Measurements from ENCODE around the gene AATF.

AATF gene

DNA sequence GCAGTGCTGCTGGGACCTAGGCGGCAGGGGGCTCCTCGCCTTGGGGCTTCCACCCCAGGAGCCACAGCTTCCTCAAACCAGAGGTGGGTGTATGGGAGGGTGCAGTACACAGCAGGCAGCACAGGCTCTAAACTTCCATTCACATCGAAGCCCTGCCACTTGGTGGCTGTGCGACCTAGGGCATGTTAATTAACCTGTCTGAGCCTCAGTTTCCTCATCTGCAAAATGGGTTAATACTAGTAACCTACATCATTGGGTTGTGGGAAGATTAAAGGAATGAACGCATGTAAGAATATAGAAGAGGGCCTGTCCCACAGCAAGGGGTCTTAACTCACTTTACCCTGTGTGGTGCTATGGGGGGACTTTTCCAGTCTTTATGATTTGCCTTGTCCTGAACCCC lies 38.2 kb upstream of the AATF start:
- Histone ChIP-seq H3K27me3 (no peaks in the 10 kb centered on the region), H3K9me3 (no peaks in the 10 kb centered on the region), H3K4me1 (no peaks in the 10 kb centered on the region), H3K4me3 (ENCODE audit: low read depth, low read length) (no peak overlapping the region), H3K36me3 (no peaks in the 10 kb centered on the region)
- TF ChIP-seq, protein P1, sequence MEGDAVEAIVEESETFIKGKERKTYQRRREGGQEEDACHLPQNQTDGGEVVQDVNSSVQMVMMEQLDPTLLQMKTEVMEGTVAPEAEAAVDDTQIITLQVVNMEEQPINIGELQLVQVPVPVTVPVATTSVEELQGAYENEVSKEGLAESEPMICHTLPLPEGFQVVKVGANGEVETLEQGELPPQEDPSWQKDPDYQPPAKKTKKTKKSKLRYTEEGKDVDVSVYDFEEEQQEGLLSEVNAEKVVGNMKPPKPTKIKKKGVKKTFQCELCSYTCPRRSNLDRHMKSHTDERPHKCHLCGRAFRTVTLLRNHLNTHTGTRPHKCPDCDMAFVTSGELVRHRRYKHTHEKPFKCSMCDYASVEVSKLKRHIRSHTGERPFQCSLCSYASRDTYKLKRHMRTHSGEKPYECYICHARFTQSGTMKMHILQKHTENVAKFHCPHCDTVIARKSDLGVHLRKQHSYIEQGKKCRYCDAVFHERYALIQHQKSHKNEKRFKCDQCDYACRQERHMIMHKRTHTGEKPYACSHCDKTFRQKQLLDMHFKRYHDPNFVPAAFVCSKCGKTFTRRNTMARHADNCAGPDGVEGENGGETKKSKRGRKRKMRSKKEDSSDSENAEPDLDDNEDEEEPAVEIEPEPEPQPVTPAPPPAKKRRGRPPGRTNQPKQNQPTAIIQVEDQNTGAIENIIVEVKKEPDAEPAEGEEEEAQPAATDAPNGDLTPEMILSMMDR (IDR thresholded peaks at IDR 0.05; ENCODE audit: low read depth, low read length), result no peak
- no peak for DNase-seq

DNA sequence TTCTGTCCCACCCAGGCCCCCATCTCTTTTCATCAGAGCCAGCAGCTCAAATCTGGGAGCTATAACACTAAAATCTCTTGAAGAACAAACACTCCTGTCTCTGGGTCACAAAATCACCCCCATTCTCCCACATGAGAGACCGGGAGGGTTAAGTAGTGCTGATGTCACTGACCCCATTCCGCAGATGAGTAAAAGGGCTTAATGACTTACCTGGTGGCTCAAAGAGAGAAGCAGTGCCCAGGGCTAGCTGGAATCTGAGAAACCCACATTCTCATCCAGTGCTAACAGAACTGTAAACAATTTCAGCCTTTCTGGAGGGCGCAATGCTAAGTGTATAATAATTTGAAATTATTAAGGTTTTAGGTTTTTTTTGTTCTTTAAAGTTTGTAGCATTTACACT lies 37.8 kb upstream of the AATF start:
- Histone ChIP-seq H3K4me3 (ENCODE audit: low read depth, low read length) (no peak overlapping the region), H3K4me1 (no peaks in the 10 kb centered on the region), H3K36me3 (no peaks in the 10 kb centered on the region), H3K9me3 (no peaks in the 10 kb centered on the region), H3K27me3 (no peaks in the 10 kb centered on the region)
- TF ChIP-seq, protein P1 (IDR thresholded peaks at IDR 0.05; ENCODE audit: low read depth, low read length), result no peak
- DNase-seq, result no peak

DNA sequence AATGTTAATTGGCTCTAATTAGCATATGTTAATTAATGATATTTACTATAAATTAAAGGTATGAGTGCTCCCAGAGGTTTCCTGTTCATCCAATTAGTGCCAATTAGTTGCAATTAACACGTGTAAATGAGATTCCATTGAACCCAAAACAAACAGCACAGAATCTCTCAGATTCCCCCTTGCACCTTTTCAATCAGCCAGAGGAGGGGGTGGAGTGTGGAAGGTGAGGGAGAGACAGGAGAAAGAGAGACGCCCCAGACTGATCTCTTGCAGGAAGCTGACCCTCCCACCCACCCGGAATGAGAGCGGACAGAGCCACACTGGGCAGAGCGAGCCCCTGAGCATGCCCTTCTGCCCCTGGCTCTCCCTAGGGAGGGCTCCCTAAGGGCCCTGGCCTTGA lies 35.6 kb upstream of the AATF start:
- no peaks in the 10 kb centered on the region for H3K4me1 ChIP-seq
- no peak for DNase-seq
- no peaks in the 10 kb centered on the region for H3K9me3 ChIP-seq
- TF ChIP-seq, protein P1 (IDR thresholded peaks at IDR 0.05; ENCODE audit: low read depth, low read length), result no peak
- no peak overlapping the region for H3K4me3 ChIP-seq (ENCODE audit: low read depth, low read length)
- H3K36me3 ChIP-seq, result no peaks in the 10 kb centered on the region
- no peaks in the 10 kb centered on the region for H3K27me3 ChIP-seq

DNA sequence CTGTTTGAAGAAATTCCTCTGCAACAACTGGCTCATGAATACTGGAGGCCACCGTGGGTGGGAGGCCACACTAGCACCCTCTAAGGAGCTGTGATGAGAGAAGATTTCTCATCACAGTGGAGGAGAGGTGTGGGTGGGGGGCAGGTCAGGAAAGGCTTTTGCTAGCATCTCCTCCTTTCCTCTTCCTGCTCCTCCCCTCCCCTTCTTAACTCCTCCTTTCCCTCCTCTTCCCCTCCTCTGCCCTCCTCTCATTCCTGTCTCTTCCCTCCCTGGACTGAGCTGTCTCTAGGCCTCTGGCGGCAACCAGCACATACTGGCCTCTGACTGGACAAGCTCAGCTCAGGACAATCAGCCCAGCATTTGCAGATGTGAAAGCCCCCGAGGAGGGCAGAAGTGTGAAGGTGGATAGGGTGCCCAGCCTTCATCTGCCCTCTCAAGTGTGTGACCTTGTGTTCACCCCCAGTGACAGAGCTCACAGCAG lies 30.5 kb upstream of the AATF start:
- H3K27me3 ChIP-seq, result no peaks in the 10 kb centered on the region
- H3K4me3 ChIP-seq (ENCODE audit: low read depth, low read length), result no peak overlapping the region
- H3K36me3 ChIP-seq, result no peaks in the 10 kb centered on the region
- no peaks in the 10 kb centered on the region for H3K9me3 ChIP-seq
- peaks cover 15% of the 10 kb centered on the region for H3K4me1 ChIP-seq
- no peak for DNase-seq
- TF ChIP-seq, protein P1 (IDR thresholded peaks at IDR 0.05; ENCODE audit: low read depth, low read length), result no peak

DNA sequence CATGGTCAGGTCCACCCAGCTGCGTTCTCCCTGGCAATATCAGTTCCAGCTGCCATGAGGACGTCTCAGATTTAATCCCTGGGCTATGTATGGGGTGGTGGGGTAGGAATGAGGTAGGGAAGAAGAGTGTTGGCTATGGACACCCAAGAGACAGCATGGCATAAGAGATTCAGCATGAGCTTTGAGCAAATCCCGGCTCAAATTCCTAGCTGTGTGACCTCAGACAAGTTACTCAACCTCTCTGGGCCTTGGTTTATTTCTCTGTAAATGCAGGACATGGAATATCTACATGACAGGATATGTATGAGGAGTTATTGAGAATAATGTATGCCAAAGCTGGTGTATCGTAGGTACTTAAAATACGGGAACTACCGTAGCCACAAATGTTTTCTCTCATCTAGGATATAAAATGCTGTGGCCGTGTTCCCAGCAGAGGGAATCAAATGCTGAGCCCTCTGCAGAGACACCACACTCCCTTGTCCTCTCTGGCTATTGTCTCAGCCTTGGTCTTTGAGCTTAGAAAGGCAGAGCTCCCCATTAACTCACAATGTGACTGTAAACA lies 29.3 kb upstream of the AATF start:
- Histone ChIP-seq H3K9me3 (no peaks in the 10 kb centered on the region), H3K4me1 (peaks cover 15% of the 10 kb centered on the region), H3K27me3 (no peaks in the 10 kb centered on the region), H3K36me3 (no peaks in the 10 kb centered on the region), H3K4me3 (ENCODE audit: low read depth, low read length) (no peak overlapping the region)
- TF ChIP-seq, protein P1 (IDR thresholded peaks at IDR 0.05; ENCODE audit: low read depth, low read length), result no peak
- no peak for DNase-seq

DNA sequence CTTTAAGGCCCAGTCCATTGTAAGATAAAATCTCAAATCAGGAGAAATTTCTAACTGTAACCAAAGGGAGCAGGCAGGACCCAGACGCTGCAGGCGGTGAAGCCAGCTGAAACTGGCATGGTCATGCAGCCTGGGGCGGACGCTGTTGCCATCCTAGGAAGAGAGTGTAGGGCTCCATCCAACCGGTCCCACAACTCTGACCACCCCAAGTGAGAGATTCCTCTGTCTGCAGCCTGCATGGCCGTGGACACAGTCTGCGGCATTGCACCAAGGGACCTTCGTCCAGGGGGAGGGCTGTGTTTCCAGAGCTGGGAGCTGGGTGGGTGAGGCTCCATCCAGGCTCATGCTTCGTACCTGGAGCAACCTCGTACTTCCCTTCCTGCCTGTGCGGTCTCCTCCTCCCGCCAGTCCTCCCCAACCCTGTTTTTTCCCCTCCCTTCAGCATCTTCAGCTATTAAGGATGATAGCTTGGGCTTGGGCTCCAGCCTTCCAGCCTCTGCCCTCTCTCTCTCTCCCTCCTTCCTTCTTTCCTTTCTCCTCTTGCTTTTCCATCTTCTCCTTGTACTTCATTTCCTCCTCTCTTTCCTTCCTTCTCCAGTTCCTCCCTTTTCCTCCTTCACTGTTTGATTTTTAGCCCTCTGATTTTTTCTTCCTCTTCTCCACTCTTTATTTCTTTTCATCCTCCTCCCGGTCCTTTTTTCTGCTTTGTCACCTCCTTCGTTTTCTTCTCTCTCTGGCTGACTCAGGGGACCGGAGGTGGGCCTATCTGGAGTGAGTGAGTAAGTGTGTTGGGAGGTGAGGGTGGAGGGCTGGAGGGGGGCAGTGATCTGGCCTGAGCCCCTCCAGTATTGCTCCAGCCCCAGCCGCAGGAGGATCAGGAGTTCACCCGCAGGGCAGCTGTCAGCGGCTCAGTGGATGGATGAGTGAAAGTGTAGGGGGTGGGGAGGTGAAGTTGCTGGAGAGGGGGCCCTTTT lies 28.4 kb upstream of the AATF start:
- TF ChIP-seq, protein P1 (IDR thresholded peaks at IDR 0.05; ENCODE audit: low read depth, low read length), result no peak
- Histone ChIP-seq H3K27me3 (no peaks in the 10 kb centered on the region), H3K9me3 (no peaks in the 10 kb centered on the region), H3K36me3 (no peaks in the 10 kb centered on the region), H3K4me3 (ENCODE audit: low read depth, low read length) (no peak overlapping the region), H3K4me1 (peaks cover 15% of the 10 kb centered on the region)
- DNase-seq, result no peak

Data from BE2C (cell line).